Activated CD4-positive, alpha-beta T cell treated with anti-CD3 and anti-CD28 coated beads, Interleukin-2, amount 50 U/mL, for 24 hours (primary cell): Measurements from ENCODE around the gene NFE2L1.
"Not testable (repeated sequence)": the region's sequence is repeated elsewhere in the genome, so short reads cannot be mapped to it uniquely, and the experiment has no call there.

Experiments used
- DNase-seq, 2 donors: peaks; one replicate each; pipeline ENCODE4 v3.0.0-alpha.2; 2020; ENCODE audit warnings: low read depth in 1 of 2, low spot score in 1 of 2

NFE2L1 gene

GRCh38 chr17:48067245-48067644 lies 19.1 kb downstream of the NFE2L1 start:
- no peak for DNase-seq

- DNase-seq = not testable (repeated sequence)
Observed at GRCh38 chr17:48067808-48068207, 19.6 kb downstream of the NFE2L1 start.

GRCh38 chr17:48068491-48068961 lies 20.4 kb downstream of the NFE2L1 start:
- no peak for DNase-seq

- DNase-seq = no peak
Observed at GRCh38 chr17:48070195-48070594, 22.0 kb downstream of the NFE2L1 start.

GRCh38 chr17:48071654-48072053 lies 23.5 kb downstream of the NFE2L1 start:
- no peak for DNase-seq

- DNase-seq = not testable (repeated sequence)
Observed at GRCh38 chr17:48072811-48073210, 24.7 kb downstream of the NFE2L1 start.

- DNase-seq = not testable (repeated sequence)
Observed at GRCh38 chr17:48073566-48074094, 25.5 kb downstream of the NFE2L1 start.

GRCh38 chr17:48074322-48075081 lies 26.3 kb downstream of the NFE2L1 start:
- DNase-seq = peak; percentile 32 to 60

- DNase-seq = not testable (repeated sequence)
Observed at GRCh38 chr17:48077152-48077551, 29.0 kb downstream of the NFE2L1 start.

GRCh38 chr17:48081858-48082257 lies 33.7 kb downstream of the NFE2L1 start:
- DNase-seq = no peak

- no peak for DNase-seq
Observed at GRCh38 chr17:48084932-48085331, 36.8 kb downstream of the NFE2L1 start.

- DNase-seq = no peak
Observed at GRCh38 chr17:48093341-48094045, 45.3 kb downstream of the NFE2L1 start.

GRCh38 chr17:48095611-48096010 lies 47.5 kb downstream of the NFE2L1 start:
- DNase-seq = no peak

- no peak for DNase-seq
Observed at GRCh38 chr17:48100160-48100559, 52.0 kb downstream of the NFE2L1 start.

GRCh38 chr17:48100591-48101011 lies 52.4 kb downstream of the NFE2L1 start:
- no peak for DNase-seq

- peak; percentile 82 to 90 for DNase-seq
Observed at GRCh38 chr17:48101012-48101720, 53.0 kb downstream of the NFE2L1 start, which contains the start of gene CBX1. TSS of gene CBX1 (minus strand) at chr17:48101478. CDS start at chr17:48077004, 24,474 bp downstream.

GRCh38 chr17:48102043-48102750 lies 54.0 kb downstream of the NFE2L1 start:
- DNase-seq = no peak

GRCh38 chr17:48102798-48103715 lies 54.9 kb downstream of the NFE2L1 start:
- DNase-seq = no peak

GRCh38 chr17:48104440-48104839 lies 56.3 kb downstream of the NFE2L1 start:
- no peak for DNase-seq

GRCh38 chr17:48106802-48107136 lies 58.6 kb downstream of the NFE2L1 start:
- DNase-seq = no peak
